Measurements from ENCODE around the gene ZDHHC19. TPM values are rescaled to one million over a fixed set of nuclear protein-coding genes. Genes with fewer than 3 reads are reported as not detected.

Gene ZDHHC19
- total and polyA plus RNA-seq, 12 donors: 0.19 to 1.3 (median 0.77) TPM; not detected in 9

DNA sequence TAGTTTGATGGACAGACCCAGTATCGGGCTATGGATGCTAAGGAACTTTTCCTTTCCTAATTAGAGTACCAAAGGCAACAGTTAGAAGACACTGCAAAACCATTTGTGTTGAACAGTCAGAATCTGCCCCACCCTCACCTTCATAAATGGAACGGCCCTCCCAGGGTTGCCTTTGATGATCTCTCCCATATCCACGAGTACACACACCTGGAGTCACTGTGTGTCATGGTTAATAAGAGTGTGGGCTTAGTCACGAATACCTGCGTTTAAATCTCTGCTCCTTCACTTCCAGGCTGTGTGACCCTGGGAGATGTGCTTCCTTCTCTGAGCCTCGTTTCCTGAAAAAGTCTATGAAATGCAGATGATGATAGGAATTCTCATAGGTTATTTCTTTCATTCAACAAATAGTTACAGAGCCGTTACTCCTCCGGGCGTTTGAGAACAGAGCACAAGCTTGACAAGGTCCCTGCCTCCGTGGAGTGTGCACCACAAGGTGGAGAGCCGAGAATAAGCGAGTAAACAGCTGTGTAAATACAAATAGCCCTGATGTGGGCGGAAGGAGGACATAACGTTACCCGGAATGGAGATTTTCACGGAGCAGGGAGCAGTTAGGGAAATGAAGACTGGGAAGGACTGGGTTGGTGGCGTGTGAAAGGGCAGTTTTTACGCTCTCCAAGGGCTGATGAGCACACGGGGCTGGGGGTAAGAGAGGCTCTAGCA, 11.8 kb upstream of the ZDHHC19 start:
- Histone ChIP-seq H3K4me1 (peaks cover 0 to 29% (median 14%) of the 10 kb centered on the region in 9 donors), H3K27ac (no peak overlapping the region), H3K27me3 (no peaks in the 10 kb centered on the region), H3K36me3 (no peaks in the 10 kb centered on the region), H3K4me3 (no peak overlapping the region), H3K9me3 (no peaks in the 10 kb centered on the region)
- 62 to 63% methylated on average over 19 of the region's 19 CpGs for WGBS, 2 donors
- intact Hi-C loops (cut with DNase I): no loop called here
- DNase-seq (no peak), ATAC-seq (no peak)
- TF ChIP-seq, protein P1, sequence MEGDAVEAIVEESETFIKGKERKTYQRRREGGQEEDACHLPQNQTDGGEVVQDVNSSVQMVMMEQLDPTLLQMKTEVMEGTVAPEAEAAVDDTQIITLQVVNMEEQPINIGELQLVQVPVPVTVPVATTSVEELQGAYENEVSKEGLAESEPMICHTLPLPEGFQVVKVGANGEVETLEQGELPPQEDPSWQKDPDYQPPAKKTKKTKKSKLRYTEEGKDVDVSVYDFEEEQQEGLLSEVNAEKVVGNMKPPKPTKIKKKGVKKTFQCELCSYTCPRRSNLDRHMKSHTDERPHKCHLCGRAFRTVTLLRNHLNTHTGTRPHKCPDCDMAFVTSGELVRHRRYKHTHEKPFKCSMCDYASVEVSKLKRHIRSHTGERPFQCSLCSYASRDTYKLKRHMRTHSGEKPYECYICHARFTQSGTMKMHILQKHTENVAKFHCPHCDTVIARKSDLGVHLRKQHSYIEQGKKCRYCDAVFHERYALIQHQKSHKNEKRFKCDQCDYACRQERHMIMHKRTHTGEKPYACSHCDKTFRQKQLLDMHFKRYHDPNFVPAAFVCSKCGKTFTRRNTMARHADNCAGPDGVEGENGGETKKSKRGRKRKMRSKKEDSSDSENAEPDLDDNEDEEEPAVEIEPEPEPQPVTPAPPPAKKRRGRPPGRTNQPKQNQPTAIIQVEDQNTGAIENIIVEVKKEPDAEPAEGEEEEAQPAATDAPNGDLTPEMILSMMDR (IDR thresholded peaks at IDR 0.05): no peak

DNA sequence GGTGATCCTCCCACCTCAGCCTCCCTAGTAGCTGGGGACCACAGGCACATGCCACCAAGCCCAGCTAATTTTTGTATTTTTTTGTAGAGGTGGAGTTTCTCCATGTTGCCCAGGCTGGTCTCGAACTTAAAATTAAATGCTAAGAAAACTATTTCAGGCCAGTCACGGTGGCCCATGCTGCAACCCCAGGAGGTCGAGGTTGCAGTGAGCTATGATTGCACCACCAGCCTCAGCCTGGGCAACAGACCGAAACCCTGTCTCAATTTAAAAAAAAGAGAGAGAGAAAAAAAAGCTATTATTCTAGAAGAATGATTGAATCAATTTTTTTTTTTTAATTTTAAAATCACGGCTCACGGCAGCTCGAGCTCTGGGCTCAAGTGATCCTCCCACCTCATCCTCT, 9.8 kb upstream of the ZDHHC19 start:
- Histone ChIP-seq H3K27ac (peak overlapping the region in 1 of 10 donors; percentile 81), H3K36me3 (no peaks in the 10 kb centered on the region), H3K4me1 (peaks cover 0 to 25% (median 8%) of the 10 kb centered on the region in 9 donors), H3K4me3 (no peak overlapping the region), H3K27me3 (peaks cover 0 to 11% (median 0%) of the 10 kb centered on the region in 7 donors), H3K9me3 (no peaks in the 10 kb centered on the region)
- TF ChIP-seq, protein P1 (IDR thresholded peaks at IDR 0.05): no peak
- intact Hi-C loops (cut with DNase I): no loop called here
- ATAC-seq (no peak), DNase-seq (no peak)
- WGBS, 2 donors: 86 to 95% methylated on average over 7 of the region's 7 CpGs

DNA sequence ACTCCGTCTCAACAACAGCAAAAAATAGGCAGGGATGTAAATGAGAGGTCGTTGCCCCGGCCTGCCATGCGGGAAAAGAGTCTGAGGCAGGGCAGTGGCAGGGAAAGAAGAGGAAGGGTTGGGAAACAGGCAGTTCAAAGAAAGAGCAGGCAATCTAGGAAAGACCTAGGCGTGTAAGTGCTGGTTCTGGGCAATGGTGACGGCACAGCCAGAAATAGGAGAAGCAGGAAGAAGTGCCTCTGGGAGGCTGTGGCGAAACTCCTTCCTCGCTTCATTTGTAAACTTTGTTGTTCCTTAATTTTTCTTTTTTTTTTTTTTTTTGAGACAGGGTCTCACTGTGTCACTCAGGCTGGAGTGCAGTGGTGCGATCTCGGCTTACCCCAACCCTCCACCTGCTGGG, 9.4 kb upstream of the ZDHHC19 start:
- peak in 1 of 2 donors; percentile 26 for DNase-seq
- 85 to 87% methylated on average over 10 of the region's 10 CpGs for WGBS, 2 donors
- Histone ChIP-seq H3K4me3 (no peak overlapping the region), H3K9me3 (no peaks in the 10 kb centered on the region), H3K4me1 (peaks cover 0 to 26% (median 8%) of the 10 kb centered on the region in 9 donors), H3K27me3 (peaks cover 0 to 15% (median 1%) of the 10 kb centered on the region in 7 donors), H3K36me3 (no peaks in the 10 kb centered on the region), H3K27ac (peak overlapping the region in 1 of 10 donors; percentile 81)
- ATAC-seq: peak; percentile 22 to 61 (median 40)
- TF ChIP-seq, protein P1 (IDR thresholded peaks at IDR 0.05): no peak
- intact Hi-C loops (cut with DNase I): no loop called here

DNA sequence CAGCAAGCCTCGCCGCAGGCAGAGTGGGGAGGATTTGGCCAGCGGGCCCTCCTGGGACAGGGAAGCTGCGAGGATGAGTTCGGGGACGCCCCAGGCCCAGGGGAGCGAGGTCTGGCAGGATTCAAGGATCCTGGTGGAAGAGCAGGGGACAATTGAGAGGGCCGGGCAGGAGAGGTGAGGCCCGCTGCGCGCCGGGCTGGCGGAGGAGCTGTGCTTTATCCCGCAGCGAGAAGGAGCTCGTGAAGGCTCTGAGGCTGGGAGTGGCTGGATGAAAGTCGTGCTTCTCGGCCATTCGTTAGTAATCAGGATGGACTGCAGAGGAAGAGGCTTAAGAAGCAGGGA, 8.7 kb upstream of the ZDHHC19 start:
- peaks cover 0 to 26% (median 8%) of the 10 kb centered on the region in 9 donors for H3K4me1 ChIP-seq
- intact Hi-C loops (cut with DNase I): no loop called here
- TF ChIP-seq, protein P1 (IDR thresholded peaks at IDR 0.05): no peak
- no peaks in the 10 kb centered on the region for H3K36me3 ChIP-seq
- H3K9me3 ChIP-seq: no peaks in the 10 kb centered on the region
- peak overlapping the region in 5 of 10 donors; percentile 33 to 81 (median 47) for H3K27ac ChIP-seq
- H3K27me3 ChIP-seq: peaks cover 0 to 19% (median 7%) of the 10 kb centered on the region in 7 donors
- DNase-seq (no peak), ATAC-seq (peak in 5 of 8 donors; percentile 4 to 49 (median 18))
- WGBS, 2 donors: 75 to 84% methylated on average over 19 of the region's 19 CpGs
- peak overlapping the region in 2 of 10 donors; percentile 34 to 44 for H3K4me3 ChIP-seq
